GM12878 (cell line): ENCODE data around the gene HCRTR2. TPM values are rescaled to one million over a fixed set of nuclear protein-coding genes. Genes with fewer than 3 reads are reported as not detected.

Source experiments
- ATAC-seq: fragments of 200-7000 bp; cut with Tn5 transposase; 3 replicates; pipeline ENCODE4 v1.9.1; 2020; ENCODE audit warnings: mild to moderate bottlenecking, moderate library complexity
- BruUV-seq: library from RNA; stranded (reverse); fragments of 400-500 nt; replicated peaks from 2 replicates; lab custom pipeline; 2021; lab: Mats Ljungman, UMichigan
- CTCF ChIA-PET: fragments of 300-600 bp; sonication (Branson Sonifier 250); formaldehyde crosslinking; extraction: SDS; loops from one replicate; lab custom pipeline; 2021; ENCODE audit warnings: inconsistent platforms; lab: Yijun Ruan, JAX
- POLR2A ChIA-PET: fragments of 350-600 bp; formaldehyde crosslinking; extraction: SDS; loops from one replicate; lab custom pipeline; 2021; ENCODE audit warnings: inconsistent platforms; lab: Charles Lee
- RAD21 ChIA-PET: fragments of 300-600 bp; sonication (Branson Sonifier 250); formaldehyde crosslinking; loops from one replicate; lab custom pipeline; 2023; ENCODE audit warnings: antibody characterized with exemption; ENCODE audit not compliant: unreplicated experiment; lab: Charles Lee
- SMC1A ChIA-PET: fragments of 300-600 bp; sonication (Branson Sonifier 250); formaldehyde crosslinking; loops from one replicate; lab custom pipeline; 2023; ENCODE audit not compliant: unreplicated experiment, uncharacterized antibody; lab: Charles Lee
- DNase-seq: peaks from one replicate; pipeline ENCODE4 v3.0.0-alpha.2; 2011; ENCODE audit warnings: low read depth, low spot score
- FAIRE-seq: peaks from 3 replicates; lab custom pipeline; 2011; peaks lifted over from hg19 to GRCh38; lab: Jason Lieb, UNC
- H2AFZ ChIP-seq: 2 replicates; pipeline ENCODE4 v1.6.0; 2011; ENCODE audit warnings: low read depth, low read length, control low read depth; ENCODE audit not compliant: control insufficient read depth
- H3K27ac ChIP-seq: 2 replicates; pipeline ENCODE4 v1.5.1; 2011; ENCODE audit warnings: control low read depth; ENCODE audit not compliant: control insufficient read depth, insufficient read depth
- H3K27me3 ChIP-seq, 2 experiments: replicated peaks in 1 of 2; 2 replicates each; pipeline versions ENCODE4 v1.6.0 to v1.6.1; 2011; ENCODE audit warnings: low read length in 1 of 2; ENCODE audit not compliant: control insufficient read depth in 2 of 2, insufficient read depth in 2 of 2
- H3K36me3 ChIP-seq, 2 experiments: 2 replicates each; pipeline ENCODE4 v1.5.1; 2011; ENCODE audit warnings: low read length in 1 of 2; ENCODE audit not compliant: control insufficient read depth in 2 of 2, insufficient read depth in 2 of 2
- H3K4me1 ChIP-seq: 2 replicates; pipeline ENCODE4 v1.6.1; 2011; ENCODE audit warnings: mild to moderate bottlenecking, low read length, moderate library complexity, mixed read lengths; ENCODE audit not compliant: control insufficient read depth, insufficient read depth
- H3K4me2 ChIP-seq: 2 replicates; pipeline ENCODE4 v1.6.0; 2011; ENCODE audit warnings: control low read depth; ENCODE audit not compliant: control insufficient read depth, insufficient read depth
- H3K4me3 ChIP-seq: fragments of 200-600 bp; sonication (generic); 2 replicates; pipeline ENCODE4 v1.5.1; 2016
- H3K79me2 ChIP-seq: 2 replicates; pipeline ENCODE4 v1.6.0; 2011; ENCODE audit warnings: low read length; ENCODE audit not compliant: control insufficient read depth, insufficient read depth
- H3K9ac ChIP-seq: 2 replicates; pipeline ENCODE4 v1.8.0; 2011; ENCODE audit warnings: low read length, control low read depth, mixed read lengths; ENCODE audit not compliant: control insufficient read depth, insufficient read depth
- H3K9me3 ChIP-seq: replicated peaks from 3 replicates; pipeline ENCODE4 v1.5.1; 2011; ENCODE audit warnings: mild to moderate bottlenecking, low read length; ENCODE audit not compliant: control insufficient read depth, insufficient read depth
- H4K20me1 ChIP-seq: 2 replicates; pipeline ENCODE4 v1.6.0; 2011; ENCODE audit not compliant: control insufficient read depth, insufficient read depth
- BHLHE40 ChIP-seq, 2 experiments: fragments of 450-650 bp in 1 of 2; IDR thresholded peaks; 2 replicates each; pipeline ENCODE4 v1.6.1; 2011 to 2017; ENCODE audit warnings: low read depth in 2 of 2, borderline replicate concordance in 1 of 2, improper control_type of control experiment in 1 of 2, low read length in 1 of 2, mild to moderate bottlenecking in 1 of 2
- KDM1A ChIP-seq: fragments of 200-600 bp; sonication (generic); IDR thresholded peaks from 2 replicates; pipeline ENCODE4 v1.6.1; 2016; ENCODE audit warnings: borderline replicate concordance
- NFXL1 ChIP-seq: fragments of 450-650 bp; IDR thresholded peaks from 2 replicates; pipeline ENCODE4 v1.6.1; 2017; ENCODE audit warnings: antibody characterized with exemption, mild to moderate bottlenecking, borderline replicate concordance
- NR2F1 ChIP-seq: fragments of 450-650 bp; conservative IDR thresholded peaks from 2 replicates; pipeline ENCODE4 v1.6.1; 2017; ENCODE audit warnings: mild to moderate bottlenecking
- PAX8 ChIP-seq: fragments of 450-650 bp; IDR thresholded peaks from 2 replicates; pipeline ENCODE4 v1.6.1; 2017; ENCODE audit warnings: mild to moderate bottlenecking, moderate library complexity
- SIX5 ChIP-seq: IDR thresholded peaks from 2 replicates; pipeline ENCODE4 v1.6.1; 2011; ENCODE audit warnings: mild to moderate bottlenecking, low read depth, low read length, moderate library complexity; ENCODE audit not compliant: severe bottlenecking
- SKIL ChIP-seq: fragments of 450-650 bp; IDR thresholded peaks from 2 replicates; pipeline ENCODE4 v1.6.1; 2017; ENCODE audit warnings: mild to moderate bottlenecking, low read depth, inconsistent platforms; ENCODE audit not compliant: poor library complexity, severe bottlenecking
- SUZ12 ChIP-seq: fragments of 200-600 bp; sonication (generic); IDR thresholded peaks from one replicate; pipeline ENCODE4 v1.6.1; 2018; ENCODE audit warnings: antibody characterized with exemption, mild to moderate bottlenecking; ENCODE audit not compliant: unreplicated experiment
- USF1 ChIP-seq: IDR thresholded peaks from 2 replicates; pipeline ENCODE4 v1.6.1; 2011; ENCODE audit warnings: borderline replicate concordance, low read depth, mild to moderate bottlenecking, moderate library complexity, mixed read lengths, low read length; ENCODE audit not compliant: insufficient read depth; ENCODE audit errors: extremely low read length
- ZNF217 ChIP-seq: fragments of 450-650 bp; IDR thresholded peaks from 2 replicates; pipeline ENCODE4 v1.6.1; 2017; ENCODE audit warnings: antibody characterized with exemption, mild to moderate bottlenecking
- WGBS: methylation state at CpG from one replicate; pipeline ENCODE4 v1.1.6; 2016; ENCODE audit warnings: low lambda C conversion rate; ENCODE audit not compliant: insufficient replicate concordance, insufficient coverage; ENCODE audit errors: missing lambda C conversion rate; 5-methylcytosine and 5-hydroxymethylcytosine counted together
- in situ Hi-C: fragments of 300-500 bp; cut with MboI; formaldehyde crosslinking; loops from 9 replicates; pipeline ENCODE4 v1.14.3; 2018; ENCODE audit warnings: mixed read lengths
- intact Hi-C: fragments of 100-400 bp; cut with micrococcal nuclease; formaldehyde crosslinking; loops from one replicate; pipeline ENCODE4 v1.14.2; 2022; ENCODE audit not compliant: unreplicated experiment
- polyA plus RNA-seq, 11 experiments: library from polyadenylated mRNA; depleted of rRNA in 4 of 11; unstranded in 6 of 11; stranded (reverse) in 5 of 11; fragments of >200 nt; fragmentation: Nextera tagmentation in 4 of 11; fragmentation: Illumina TruSeq in 1 of 11; extraction: Ambion mirVana in 4 of 11; extraction: Trizol in 1 of 11; gene quantifications; 1 replicate in 1 of 11; 2 replicates in 10 of 11; pipeline versions ENCODE4 v1.2.1 to v1.2.3, GENCODE V29; 2011 to 2016; ENCODE audit warnings: inconsistent platforms in 2 of 11, missing spikeins in 2 of 11, low read depth in 1 of 11
- total RNA-seq, 4 experiments: library from RNA; depleted of rRNA in 3 of 4; stranded (reverse); fragments of >200 nt in 3 of 4; fragmentation: Illumina TruSeq in 1 of 4; extraction: Trizol in 1 of 4; gene quantifications; 2 replicates each; pipeline versions ENCODE4 v1.2.1 to v1.2.3, GENCODE V29; 2013 to 2021

HCRTR2 gene
- total and polyA plus RNA-seq, 10 of the 15 experiments (the other 5 are each of a cell fraction or from before 2014, with no cell fraction given): not detected

GRCh38 chr6:55208478-55209458, 34.5 kb downstream of the HCRTR2 start:
- no peak for ATAC-seq
- Histone ChIP-seq H4K20me1 (no peaks in the 10 kb centered on the region), H3K4me2 (no peak overlapping the region), H3K4me1 (no peaks in the 10 kb centered on the region), H3K79me2 (no peaks in the 10 kb centered on the region), H3K27me3 (no peaks in the 10 kb centered on the region), H3K9ac (no peak overlapping the region), H3K27ac (no peak overlapping the region), H3K4me3 (no peak overlapping the region), H3K9me3 (no peaks in the 10 kb centered on the region), H3K36me3 (no peaks in the 10 kb centered on the region), H2AFZ (no peak overlapping the region)
- ChIA-PET CTCF (no interaction called here), RAD21 (no interaction called here), POLR2A (no interaction called here), SMC1A (interaction anchor here (0.6 kb wide), 1 partner anchor 284 kb away, joined by 3 read pairs; no protein-coding TSS in a partner anchor)
- intact Hi-C loops (no loop called here), in situ Hi-C loops (no loop called here)
- 11% methylated on average over 3 of the region's 3 CpGs for WGBS
- no peak for DNase-seq
- no TSS peak for BruUV-seq
- no peak for TF ChIP-seq BHLHE40 (IDR thresholded peaks at IDR 0.05; ENCODE audit: borderline replicate concordance in 1 of 2, low read depth in 2 of 2, low read length in 1 of 2)
- TF ChIP-seq NR2F1: no peak
- no peak for TF ChIP-seq PAX8
- no peak for TF ChIP-seq SIX5
- TF ChIP-seq ZNF217: no peak
- TF ChIP-seq KDM1A: no peak
- no peak for TF ChIP-seq SKIL
- no peak for TF ChIP-seq USF1
- no peak for TF ChIP-seq NFXL1
- no peak for TF ChIP-seq SUZ12
- FAIRE-seq: no peak
